ENCODE results near the gene KCNH3. TPM values are rescaled to one million over a fixed set of nuclear protein-coding genes. Genes with fewer than 3 reads are reported as not detected.

The KCNH3 gene
- total and polyA plus RNA-seq, 2 of the 8 experiments (the other 6 are each of a cell fraction or from before 2014, with no cell fraction given) = 0.24 to 0.50 TPM

- Histone ChIP-seq H2BK5ac (ENCODE audit: low read depth, low read length) (no peak overlapping the region), H3K4me3 (ENCODE audit: extremely low read depth in 1 of 4, insufficient read depth in 2 of 4, low read depth in 3 of 4, low read length in 4 of 4) (no peak overlapping the region), H4K20me1 (replicated peaks in 1 of 2; ENCODE audit: control insufficient read depth in 1 of 2, insufficient read depth in 2 of 2, low read length in 2 of 2) (no peaks in the 10 kb centered on the region), H2AFZ (ENCODE audit: low read length) (no peak overlapping the region), H4K8ac (ENCODE audit: extremely low read depth, insufficient read depth, low read length) (no peak overlapping the region), H3K14ac (ENCODE audit: insufficient read length) (no peak overlapping the region), H3K79me1 (ENCODE audit: low read depth, low read length) (no peaks in the 10 kb centered on the region), H2BK20ac (ENCODE audit: low read length) (no peak overlapping the region), H3K18ac (ENCODE audit: extremely low read depth, low read length) (no peak overlapping the region), H3K23ac (ENCODE audit: insufficient read length) (no peak overlapping the region), H4K5ac (ENCODE audit: insufficient read length, low read depth, low read length) (no peak overlapping the region), H3K4me1 (replicated peaks in 1 of 4; ENCODE audit: control insufficient read depth in 3 of 4, insufficient read depth in 4 of 4, low read length in 3 of 4) (peaks cover 0 to 14% (median 9%) of the 10 kb centered on the region in 4 experiments; a peak in 6 of 7 replicates), H3K23me2 (ENCODE audit: low read depth, low read length) (peaks cover 8% of the 10 kb centered on the region; the same call in 1 of the 2 replicates), H4K91ac (replicated peaks; ENCODE audit: insufficient read length, low read length) (no peak overlapping the region), H3K4ac (replicated peaks; ENCODE audit: insufficient read length, low read depth, low read length) (no peak overlapping the region), H3K4me2 (ENCODE audit: insufficient read depth in 1 of 2, low read depth in 2 of 2, low read length in 2 of 2) (no peak overlapping the region), H3K9ac (replicated peaks in 1 of 4; ENCODE audit: extremely low read depth in 1 of 4, low read depth in 3 of 4, low read length in 3 of 4) (no peak overlapping the region), H2AK5ac (ENCODE audit: low read depth, low read length) (no peak overlapping the region), H3K36me3 (ENCODE audit: control insufficient read depth in 2 of 4, insufficient read depth in 4 of 4, low read length in 3 of 4) (peaks cover 0 to 4% (median 1%) of the 10 kb centered on the region in 4 experiments; a peak in 3 of 8 replicates), H3K27ac (ENCODE audit: low read depth, low read length) (no peak overlapping the region), H3K79me2 (ENCODE audit: control insufficient read depth in 1 of 2, insufficient read depth in 2 of 2, low read length in 2 of 2) (no peaks in the 10 kb centered on the region), H2BK12ac (ENCODE audit: low read depth, low read length) (no peak overlapping the region), H3K9me3 (ENCODE audit: insufficient read depth in 2 of 2, low read depth in 1 of 2, low read length in 1 of 2) (no peaks in the 10 kb centered on the region), H3K56ac (replicated peaks; ENCODE audit: insufficient read length, low read depth, low read length) (no peak overlapping the region), H3K27me3 (replicated peaks in 1 of 4; ENCODE audit: control insufficient read depth in 3 of 4, extremely low read depth in 1 of 4, insufficient read depth in 3 of 4, low read length in 3 of 4) (peaks cover 6 to 44% (median 36%) of the 10 kb centered on the region in 4 experiments), H2BK15ac (ENCODE audit: low read length) (no peak overlapping the region), H2BK120ac (replicated peaks; ENCODE audit: low read depth, low read length) (no peak overlapping the region)
- WGBS, 2 experiments (ENCODE audit: extremely low coverage in 1 of 2, insufficient coverage in 1 of 2, insufficient read length in 1 of 2, insufficient replicate concordance in 2 of 2, low coverage in 1 of 2, low lambda C conversion rate in 2 of 2, missing lambda C conversion rate in 1 of 2) = 89% methylated on average over 7 of the region's 7 CpGs; no CpG with 5 or more reads in 1 of the 2 experiments
- CTCF ChIA-PET (ENCODE audit: partially characterized antibody) = interaction anchor here (0.6 to 14.0 kb wide), 19 partner anchors 12 to 256 kb away, joined by 3 to 171 read pairs (median 9); partner anchors contain the start of genes DNAJC22, KCNH3 and MCRS1
- DNase-seq (ENCODE audit: low read depth in 1 of 2, low spot score in 2 of 2) (no peak), FAIRE-seq (no peak)
- POLR2A ChIA-PET (ENCODE audit: partially characterized antibody) = interaction anchor here (1.6 to 6.7 kb wide), 2 partner anchors 8 to 14 kb away, joined by 5 to 72 read pairs; partner anchors contain the start of gene MCRS1
- TF ChIP-seq TEAD4 (IDR thresholded peaks at IDR 0.05; ENCODE audit: low read depth, low read length) (no peak), GABPA (IDR thresholded peaks at IDR 0.05; ENCODE audit: borderline replicate concordance, insufficient read depth, low read length) (no peak), SAP30 (IDR thresholded peaks at IDR 0.05; ENCODE audit: insufficient read depth, insufficient replicate concordance, low read length) (no peak), POLR2AphosphoS5 (IDR thresholded peaks at IDR 0.05; ENCODE audit: low read depth, low read length) (no peak), EP300 (IDR thresholded peaks at IDR 0.05; ENCODE audit: borderline replicate concordance in 1 of 2, low read depth in 2 of 2, low read length in 2 of 2) (no peak), MAX (IDR thresholded peaks at IDR 0.05) (no peak), SIRT6 (IDR thresholded peaks at IDR 0.05; ENCODE audit: low read length) (no peak)
- TF ChIP-seq, protein P1, sequence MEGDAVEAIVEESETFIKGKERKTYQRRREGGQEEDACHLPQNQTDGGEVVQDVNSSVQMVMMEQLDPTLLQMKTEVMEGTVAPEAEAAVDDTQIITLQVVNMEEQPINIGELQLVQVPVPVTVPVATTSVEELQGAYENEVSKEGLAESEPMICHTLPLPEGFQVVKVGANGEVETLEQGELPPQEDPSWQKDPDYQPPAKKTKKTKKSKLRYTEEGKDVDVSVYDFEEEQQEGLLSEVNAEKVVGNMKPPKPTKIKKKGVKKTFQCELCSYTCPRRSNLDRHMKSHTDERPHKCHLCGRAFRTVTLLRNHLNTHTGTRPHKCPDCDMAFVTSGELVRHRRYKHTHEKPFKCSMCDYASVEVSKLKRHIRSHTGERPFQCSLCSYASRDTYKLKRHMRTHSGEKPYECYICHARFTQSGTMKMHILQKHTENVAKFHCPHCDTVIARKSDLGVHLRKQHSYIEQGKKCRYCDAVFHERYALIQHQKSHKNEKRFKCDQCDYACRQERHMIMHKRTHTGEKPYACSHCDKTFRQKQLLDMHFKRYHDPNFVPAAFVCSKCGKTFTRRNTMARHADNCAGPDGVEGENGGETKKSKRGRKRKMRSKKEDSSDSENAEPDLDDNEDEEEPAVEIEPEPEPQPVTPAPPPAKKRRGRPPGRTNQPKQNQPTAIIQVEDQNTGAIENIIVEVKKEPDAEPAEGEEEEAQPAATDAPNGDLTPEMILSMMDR (IDR thresholded peaks at IDR 0.05; ENCODE audit: control extremely low read depth in 1 of 3, insufficient read depth in 1 of 3, low read depth in 1 of 3, low read length in 3 of 3) = no peak
Measured at GRCh38 chr12:49552014-49552413, 13.2 kb downstream of the KCNH3 start.

Measured in H1 (cell line).